Prostate gland (tissue), 2 donors: ENCODE measurements around the gene LMAN1L. TPM values are rescaled to one million over a fixed set of nuclear protein-coding genes. Genes with fewer than 3 reads are reported as not detected.

ENCODE experiments used
- DNase-seq: peaks from one replicate; pipeline ENCODE4 v3.0.0-alpha.2; 2019; ENCODE audit warnings: low spot score
- H3K27ac ChIP-seq, 2 donors: fragments of 200-600 bp; sonication (generic); 2 replicates each; pipeline ENCODE4 v1.5.1; 2017 to 2019
- H3K27me3 ChIP-seq: fragments of 200-600 bp; sonication (generic); replicated peaks from 2 replicates; pipeline ENCODE4 v1.5.1; 2019; ENCODE audit not compliant: insufficient read depth
- H3K36me3 ChIP-seq, 2 donors: fragments of 200-600 bp; sonication (generic); 1 replicate in 1 of 2; 2 replicates in 1 of 2; pipeline versions ENCODE4 v1.5.1 to v1.8.1; 2017 to 2019
- H3K4me1 ChIP-seq: fragments of 200-600 bp; sonication (generic); replicated peaks from 2 replicates; pipeline ENCODE4 v1.5.1; 2019
- H3K4me3 ChIP-seq, 2 donors: fragments of 200-600 bp; sonication (generic); 2 replicates each; pipeline ENCODE4 v1.5.1; 2017 to 2019
- H3K9me3 ChIP-seq: fragments of 200-600 bp; sonication (generic); 2 replicates; pipeline ENCODE4 v1.5.1; 2017
- CTCF ChIP-seq, 4 experiments: fragments of 200-600 bp in 2 of 4; fragments of 450-650 bp in 2 of 4; sonication (generic) in 2 of 4; IDR thresholded peaks; 1 replicate in 3 of 4; 2 replicates in 1 of 4; pipeline ENCODE4 v1.5.1; 2016 to 2019; ENCODE audit warnings: antibody characterized with exemption in 4 of 4, mild to moderate bottlenecking in 2 of 4, moderate library complexity in 2 of 4
- POLR2A ChIP-seq: fragments of 450-650 bp; IDR thresholded peaks from one replicate; pipeline ENCODE4 v1.6.1; 2016; ENCODE audit warnings: antibody characterized with exemption, mild to moderate bottlenecking
- POLR2AphosphoS5 ChIP-seq: sonication (generic); formaldehyde crosslinking; IDR thresholded peaks from one replicate; pipeline ENCODE4 v1.6.1; 2017; ENCODE audit warnings: antibody characterized with exemption
- WGBS: methylation state at CpG from one replicate; pipeline ENCODE4 v1.1.5; 2018; 5-methylcytosine and 5-hydroxymethylcytosine counted together
- intact Hi-C: fragments of 100-400 bp; cut with DNase I; formaldehyde crosslinking; loops from one replicate; pipeline ENCODE4 v1.14.2; 2022
- total RNA-seq, 2 donors: library from RNA; depleted of rRNA; stranded (reverse); fragments of >200 nt; gene quantifications; one replicate each; pipeline ENCODE4 v1.1.0, GENCODE V29; 2016

The LMAN1L gene
- total RNA-seq, 2 donors from 2014 or later: 219 to 229 TPM

- Histone ChIP-seq H3K4me3 (no peak overlapping the region), H3K9me3 (no peaks in the 10 kb centered on the region), H3K4me1 (no peaks in the 10 kb centered on the region), H3K27me3 (no peaks in the 10 kb centered on the region), H3K36me3 (no peaks in the 10 kb centered on the region), H3K27ac (no peak overlapping the region)
- DNase-seq: no peak
- intact Hi-C loops: no loop called here
- TF ChIP-seq POLR2AphosphoS5 (no peak), POLR2A (no peak), CTCF (IDR thresholded peaks at IDR 0.05) (no peak)
- 70% methylated on average over 4 of the region's 4 CpGs for WGBS
Measured at GRCh38 chr15:74832826-74833225, 20.2 kb downstream of the LMAN1L start.

- intact Hi-C loops: no loop called here
- Histone ChIP-seq H3K4me1 (no peaks in the 10 kb centered on the region), H3K27me3 (no peaks in the 10 kb centered on the region), H3K36me3 (no peaks in the 10 kb centered on the region), H3K4me3 (no peak overlapping the region), H3K9me3 (no peaks in the 10 kb centered on the region), H3K27ac (no peak overlapping the region)
- WGBS: 68% methylated on average over 12 of the region's 12 CpGs
- no peak for TF ChIP-seq POLR2AphosphoS5
- TF ChIP-seq POLR2A: no peak
- TF ChIP-seq CTCF (IDR thresholded peaks at IDR 0.05): no peak
- no peak for DNase-seq
Measured at GRCh38 chr15:74833376-74834107, 20.9 kb downstream of the LMAN1L start.

- intact Hi-C loops: no loop called here
Measured at GRCh38 chr15:74835312-74835823, 22.7 kb downstream of the LMAN1L start.

GRCh38 chr15:74836846-74837245 lies 24.2 kb downstream of the LMAN1L start:
- intact Hi-C loops: no loop called here
- peaks cover 4% of the 10 kb centered on the region for H3K4me1 ChIP-seq
- no peaks in the 10 kb centered on the region for H3K27me3 ChIP-seq
- 88% methylated on average over 7 of the region's 7 CpGs for WGBS
- no peak for DNase-seq
- no peak overlapping the region for H3K4me3 ChIP-seq
- no peaks in the 10 kb centered on the region for H3K9me3 ChIP-seq
- H3K27ac ChIP-seq: no peak overlapping the region
- H3K36me3 ChIP-seq: no peaks in the 10 kb centered on the region
- TF ChIP-seq POLR2AphosphoS5 (no peak), POLR2A (no peak), CTCF (IDR thresholded peaks at IDR 0.05) (no peak)

More at GRCh38 chr15:74835312-74835823, 22.7 kb downstream of the LMAN1L start:
- peak; percentile 50 for DNase-seq
- Histone ChIP-seq H3K4me3 (no peak overlapping the region), H3K27me3 (no peaks in the 10 kb centered on the region), H3K4me1 (no peaks in the 10 kb centered on the region), H3K27ac (no peak overlapping the region), H3K9me3 (no peaks in the 10 kb centered on the region), H3K36me3 (no peaks in the 10 kb centered on the region)
- TF ChIP-seq POLR2A: no peak
- peak; percentile 10 to 75 (median 64) for TF ChIP-seq CTCF (IDR thresholded peaks at IDR 0.05)
- TF ChIP-seq POLR2AphosphoS5: peak; percentile 46
- WGBS: 35% methylated on average over 4 of the region's 5 CpGs
